T-helper 22 cell (primary cell): ENCODE data around the gene CALN1.
"Not testable (repeated sequence)": the region's sequence is repeated elsewhere in the genome, so short reads cannot be mapped to it uniquely, and the experiment has no call there.

Experiments used
- DNase-seq: peaks from one replicate; pipeline ENCODE4 v3.0.0-alpha.2; 2020; ENCODE audit warnings: low read depth

CALN1 gene

DNA sequence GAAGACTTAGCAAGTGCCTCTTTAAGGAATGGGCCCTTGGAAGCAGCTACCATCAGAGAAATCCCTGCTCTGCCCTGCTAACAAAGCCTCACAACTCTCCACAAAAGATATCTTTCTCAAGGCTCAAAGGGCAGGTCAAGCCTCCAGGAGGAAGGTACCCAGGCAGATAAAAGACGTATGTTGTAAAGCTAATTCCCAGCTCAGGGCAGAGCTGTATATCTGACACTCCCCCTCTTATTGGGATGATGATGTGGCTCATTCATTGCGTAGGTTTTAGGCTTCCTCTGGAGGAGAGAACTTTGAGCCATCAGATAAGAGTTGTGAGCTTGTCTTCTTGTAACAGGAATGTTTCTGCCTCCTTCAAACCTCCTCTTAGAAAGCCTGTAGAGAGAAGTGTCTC, 145.4 kb downstream of the CALN1 start:
- DNase-seq = no peak

DNA sequence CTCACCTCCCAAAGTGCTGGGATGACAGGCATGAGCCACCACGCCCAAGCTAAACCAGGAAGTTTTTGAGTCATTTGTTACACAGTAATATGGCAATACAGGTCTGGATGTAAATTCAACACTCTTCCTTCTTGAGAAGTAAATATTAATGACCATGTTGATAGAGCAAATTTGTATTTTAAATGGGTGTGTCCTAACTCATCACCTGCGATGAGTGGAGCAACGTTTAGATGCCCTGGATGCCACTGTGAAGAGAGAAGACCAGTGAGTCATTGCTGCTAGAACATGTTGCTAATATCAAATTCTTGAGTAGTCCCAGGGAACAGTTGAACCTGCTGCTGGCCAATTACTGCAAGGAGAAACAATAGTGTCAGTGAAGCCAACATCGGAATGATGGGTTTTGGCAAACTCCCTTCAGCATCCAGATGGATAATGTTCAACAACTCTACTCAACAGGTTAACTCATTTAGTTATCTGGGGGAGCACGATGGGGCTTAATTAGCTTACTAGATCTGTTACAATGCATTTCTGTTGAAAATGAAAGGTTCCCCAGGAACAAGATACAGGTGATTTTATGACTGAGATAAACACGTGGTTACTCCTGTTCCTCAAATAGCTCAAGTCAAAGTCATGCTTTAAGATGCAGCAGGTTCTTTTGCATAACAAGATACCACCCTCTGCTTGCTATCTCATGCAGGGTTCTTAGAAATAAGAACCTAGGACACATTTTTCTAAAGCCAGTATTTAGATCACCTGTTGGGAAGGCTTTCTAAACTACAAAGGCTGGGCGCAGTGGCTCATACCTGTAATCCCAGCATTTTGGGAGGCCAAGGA, 146.8 kb downstream of the CALN1 start:
- DNase-seq = no peak

DNA sequence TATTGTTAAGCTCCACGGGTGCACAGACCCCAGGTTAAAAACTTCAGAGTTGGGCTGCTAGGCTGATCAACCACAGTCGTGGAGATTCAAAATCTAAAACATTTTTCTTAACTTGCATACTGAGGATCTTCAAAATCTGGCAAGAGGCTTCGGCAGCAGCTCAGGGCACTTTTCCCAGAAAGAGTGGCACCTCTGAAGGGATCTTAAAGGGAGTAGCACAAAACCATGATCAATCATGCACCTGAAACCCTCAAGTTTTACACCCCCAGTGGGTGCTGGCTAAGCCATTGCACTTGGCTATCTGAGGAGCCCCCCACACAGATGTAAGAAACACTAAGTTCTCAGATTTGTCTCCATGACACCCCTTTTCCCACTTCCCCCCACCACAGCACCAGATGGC, 151.7 kb downstream of the CALN1 start:
- DNase-seq = no peak

DNA sequence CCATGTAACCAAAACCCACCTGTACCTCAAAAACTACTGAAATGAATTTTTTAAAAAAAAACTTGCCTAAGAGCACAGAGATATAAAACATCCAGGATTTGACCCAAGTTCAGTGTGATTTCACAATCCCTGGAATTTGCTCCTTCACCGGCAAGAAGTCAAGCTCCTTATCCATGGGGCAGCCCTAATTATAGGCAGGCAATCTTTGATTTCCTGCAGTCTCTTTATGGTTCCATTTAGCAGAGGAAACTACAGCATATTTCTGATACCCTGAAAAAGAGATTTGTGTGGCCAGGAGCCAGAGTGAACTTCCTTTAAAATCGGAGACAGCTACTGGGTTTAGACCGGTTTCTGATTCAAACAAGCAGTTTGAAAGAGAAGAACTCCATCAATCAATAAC, 154.1 kb downstream of the CALN1 start:
- DNase-seq = no peak

DNA sequence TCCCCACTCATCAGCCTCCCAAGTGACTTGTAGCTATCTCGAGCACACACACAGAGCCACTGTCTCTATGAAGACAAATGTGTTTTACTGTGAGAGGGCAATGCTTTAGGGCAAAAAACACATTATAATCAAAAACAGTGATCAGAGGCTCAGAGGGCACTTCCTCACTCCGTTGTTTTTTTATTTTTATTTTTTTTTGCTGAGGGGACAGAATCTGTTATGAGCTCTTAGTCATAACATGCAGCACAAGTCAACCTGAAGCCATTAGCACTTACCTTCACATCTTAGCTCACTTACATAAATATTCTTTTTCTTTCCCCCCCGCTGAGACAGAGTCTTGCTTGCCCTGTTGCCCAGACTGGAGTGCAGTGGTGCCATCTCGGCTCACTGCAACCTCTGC, 157.7 kb downstream of the CALN1 start:
- no peak for DNase-seq

DNA sequence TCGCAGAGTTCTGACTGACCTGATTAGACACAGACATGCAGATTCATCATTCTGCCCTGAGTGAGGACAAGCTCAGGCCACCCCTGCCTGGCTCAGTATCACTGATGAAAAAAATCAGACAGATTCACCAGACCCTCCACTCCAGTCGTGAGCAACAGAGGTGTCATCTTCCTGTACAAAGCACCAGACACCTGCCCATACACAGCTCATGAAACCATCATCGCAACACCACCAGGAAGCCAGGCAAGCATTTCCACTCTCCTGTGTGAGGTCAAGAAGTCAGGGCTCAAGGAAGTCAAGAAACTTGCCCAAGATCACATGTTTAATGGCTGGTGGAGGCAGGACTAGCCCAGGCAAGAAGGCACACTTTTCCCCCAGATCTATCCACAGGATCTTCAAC, 163.0 kb downstream of the CALN1 start:
- no peak for DNase-seq

DNA sequence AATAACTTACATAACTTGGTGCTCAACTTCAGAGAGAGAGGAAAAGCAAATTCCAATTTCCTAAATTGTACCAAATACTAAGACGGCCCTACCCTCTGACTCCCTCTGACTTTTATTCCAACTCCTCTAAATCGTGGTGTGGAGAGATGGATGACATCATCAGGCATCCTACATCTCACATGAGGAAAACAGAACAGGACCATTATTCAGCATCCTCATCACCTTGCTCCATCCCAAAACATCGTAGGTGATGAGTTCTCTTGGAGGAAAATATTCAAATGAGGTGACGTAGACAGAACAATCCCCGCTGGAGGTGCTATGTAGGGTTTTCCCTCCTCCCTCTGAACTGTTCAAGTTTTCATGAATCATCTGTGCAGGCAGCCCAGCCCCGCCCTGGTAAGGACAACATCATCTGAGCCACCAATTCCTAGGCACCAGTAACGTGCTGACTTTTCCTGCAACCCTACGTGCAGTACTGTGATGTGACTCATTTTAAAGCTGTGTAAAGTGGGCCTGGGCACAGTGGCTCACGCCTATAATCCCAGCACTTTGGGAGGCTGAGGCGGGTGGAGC, 167.2 kb downstream of the CALN1 start:
- DNase-seq = no peak

DNA sequence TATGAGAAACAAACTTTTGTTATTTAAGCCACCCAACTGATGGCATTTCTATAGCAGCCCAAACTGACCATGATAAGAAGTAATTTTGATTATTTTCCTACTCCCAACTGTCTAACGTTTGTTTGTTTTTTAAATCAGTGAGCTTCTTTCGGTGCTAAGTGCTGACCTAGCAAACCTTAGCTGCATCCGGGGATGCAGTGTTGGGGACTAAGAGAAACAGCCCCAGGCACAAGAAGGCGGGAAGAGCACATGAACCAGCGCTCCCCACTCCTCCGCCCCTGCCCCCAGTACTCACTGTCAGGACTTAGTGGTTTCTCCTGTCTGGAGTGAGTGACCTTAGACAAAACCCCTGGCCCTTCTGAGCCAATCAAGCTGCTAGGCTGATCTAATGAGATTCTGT, 168.8 kb downstream of the CALN1 start:
- no peak for DNase-seq

DNA sequence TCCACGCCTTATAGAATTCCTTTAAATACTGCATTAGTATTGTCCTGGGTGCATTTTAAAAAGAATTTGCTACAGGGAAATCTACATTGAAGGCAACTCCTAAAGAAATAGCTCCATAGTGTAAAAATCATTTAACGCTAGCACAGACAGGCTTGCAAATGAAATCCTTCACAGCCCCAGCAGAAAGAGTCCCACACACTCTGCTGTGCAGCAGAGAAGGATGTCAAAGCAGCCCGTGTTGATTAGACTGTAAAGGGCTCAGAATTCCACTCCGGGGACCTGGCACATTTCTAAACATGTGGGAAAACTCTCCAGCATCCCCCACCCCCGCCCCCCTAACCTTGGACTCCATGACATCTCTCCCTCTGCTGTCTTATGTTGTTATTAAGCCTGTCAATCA, 176.8 kb downstream of the CALN1 start:
- DNase-seq = no peak

DNA sequence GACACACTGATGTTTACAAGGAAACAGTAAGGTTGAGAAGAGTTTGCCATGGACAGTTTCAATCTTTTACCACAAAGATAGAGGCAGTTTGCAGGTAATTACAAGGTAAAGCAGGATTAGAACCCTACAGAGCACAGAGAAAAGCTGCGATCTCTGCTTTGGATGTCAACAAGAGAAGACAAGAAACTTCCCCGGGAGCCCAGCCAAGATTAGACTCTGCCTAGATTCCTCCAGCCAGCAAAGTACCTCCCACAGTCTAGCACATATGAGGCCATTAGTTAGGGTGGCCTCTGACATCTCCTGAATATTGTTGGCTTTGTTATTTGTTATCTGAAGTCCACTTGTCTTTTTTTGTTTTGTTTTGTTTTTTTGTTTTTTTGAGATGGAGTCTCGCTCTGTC, 178.1 kb downstream of the CALN1 start:
- no peak for DNase-seq

DNA sequence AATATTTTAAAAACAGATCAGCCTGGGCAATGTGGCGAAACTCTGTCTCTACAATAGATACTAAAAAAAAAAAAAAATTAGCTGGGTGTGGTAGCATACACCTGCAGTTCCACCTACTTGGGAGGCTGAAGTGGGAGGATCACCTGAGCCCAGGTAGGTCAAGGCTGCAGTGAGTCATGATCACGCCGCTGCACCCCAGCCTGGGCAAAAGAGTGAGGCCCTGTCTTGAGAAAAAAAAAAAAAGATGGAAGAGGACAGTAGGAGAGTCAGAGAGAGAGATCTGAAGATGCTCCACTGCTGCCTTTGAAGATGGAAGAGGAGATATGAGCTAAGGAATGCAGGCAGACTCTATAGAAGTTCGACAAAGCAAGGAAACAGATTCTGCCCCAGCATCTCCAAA, 181.9 kb downstream of the CALN1 start:
- DNase-seq = no peak

DNA sequence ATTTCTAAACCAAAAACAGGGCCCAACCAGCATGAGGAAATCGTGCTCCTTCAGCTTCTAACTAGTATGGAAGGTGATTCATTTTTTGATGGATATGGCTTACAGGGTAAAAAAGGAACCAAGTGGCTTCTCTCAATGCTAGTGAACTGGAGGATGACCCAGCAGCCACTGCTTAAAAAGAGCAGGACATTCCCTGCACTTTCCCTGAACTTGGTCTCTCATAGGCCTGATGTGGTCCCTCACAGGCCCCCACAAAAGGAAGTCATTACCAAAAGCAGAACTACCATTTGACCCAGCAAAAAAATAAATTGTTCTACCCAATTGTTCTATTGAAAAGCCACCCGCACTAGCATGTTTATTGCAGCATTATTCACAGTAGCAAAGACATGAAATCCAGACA, 188.8 kb downstream of the CALN1 start:
- no peak for DNase-seq

DNA sequence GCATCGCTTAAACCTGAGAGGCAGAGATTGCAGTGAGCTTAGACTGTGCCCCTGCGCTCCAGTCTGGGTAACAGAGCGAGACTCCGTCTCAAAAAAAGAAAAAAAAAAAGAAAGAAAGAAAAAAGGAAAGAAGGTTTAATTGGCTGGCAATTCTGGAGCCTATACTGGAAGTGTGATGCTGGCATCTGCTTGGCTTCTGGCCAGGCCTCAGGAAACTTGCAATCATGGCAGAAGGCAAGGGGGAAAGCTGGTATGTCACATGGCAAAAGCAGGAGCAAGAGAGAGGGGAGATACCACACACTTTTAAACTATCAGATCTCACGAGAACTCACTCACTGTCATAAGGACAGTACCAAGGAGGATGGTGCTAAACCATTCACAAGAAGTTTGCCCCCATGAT, 190.0 kb downstream of the CALN1 start:
- no peak for DNase-seq

DNA sequence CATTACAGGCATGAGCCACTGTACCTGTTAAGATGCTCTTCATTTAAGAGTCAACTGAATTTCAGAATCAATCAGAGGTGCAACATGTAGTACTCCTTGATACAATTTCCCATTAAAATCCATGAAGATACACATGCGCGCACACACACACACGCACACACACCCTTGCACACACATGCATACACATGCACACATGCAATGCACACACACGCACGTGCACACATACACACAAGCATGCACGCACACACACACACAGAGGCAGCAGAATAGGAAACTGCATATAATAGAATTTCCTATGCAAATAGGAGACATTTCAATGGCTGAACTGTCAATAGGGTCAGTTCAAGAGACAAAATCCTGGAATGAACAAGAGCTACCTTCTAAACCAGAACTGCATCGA, 192.6 kb downstream of the CALN1 start:
- no peak for DNase-seq

DNA sequence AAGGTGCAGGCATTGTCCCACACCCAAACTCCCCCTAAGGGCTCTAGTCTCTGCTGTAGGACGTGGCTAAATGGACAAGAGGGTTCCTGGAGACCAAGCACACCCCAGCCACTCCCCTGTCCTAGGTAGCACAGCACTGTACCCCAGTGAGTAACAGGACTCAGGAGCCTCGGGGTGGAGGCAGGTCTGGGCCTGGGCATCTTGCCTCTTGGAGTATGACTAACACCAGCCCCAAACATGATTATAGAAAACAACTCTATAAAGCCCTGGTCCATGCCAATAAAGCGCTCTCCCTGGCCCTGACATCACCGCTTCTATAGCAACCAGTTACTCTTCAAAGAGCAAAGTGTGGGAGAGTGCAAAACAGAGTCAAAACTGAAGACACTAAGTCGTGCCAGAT, 195.0 kb downstream of the CALN1 start:
- no peak for DNase-seq

DNA sequence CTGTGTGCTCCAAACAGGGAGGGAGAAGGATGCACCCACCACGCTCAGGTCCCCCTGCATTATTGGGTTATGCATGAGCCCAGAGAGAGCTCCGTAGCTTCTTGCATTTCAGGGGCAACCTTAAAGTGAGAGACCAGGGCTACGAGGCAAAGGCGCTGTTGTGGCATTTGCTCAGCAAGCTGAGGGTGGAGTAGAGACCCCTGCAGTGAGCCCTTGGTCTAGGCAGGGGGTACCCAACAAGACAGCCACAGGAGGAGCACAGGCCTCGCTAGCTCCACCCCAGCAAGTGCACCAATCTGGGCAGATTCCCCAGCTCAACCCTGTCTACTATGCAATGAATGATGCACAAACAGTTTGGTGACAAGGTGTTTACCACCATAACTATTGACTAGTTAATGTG, 198.4 kb downstream of the CALN1 start:
- DNase-seq = no peak

DNA sequence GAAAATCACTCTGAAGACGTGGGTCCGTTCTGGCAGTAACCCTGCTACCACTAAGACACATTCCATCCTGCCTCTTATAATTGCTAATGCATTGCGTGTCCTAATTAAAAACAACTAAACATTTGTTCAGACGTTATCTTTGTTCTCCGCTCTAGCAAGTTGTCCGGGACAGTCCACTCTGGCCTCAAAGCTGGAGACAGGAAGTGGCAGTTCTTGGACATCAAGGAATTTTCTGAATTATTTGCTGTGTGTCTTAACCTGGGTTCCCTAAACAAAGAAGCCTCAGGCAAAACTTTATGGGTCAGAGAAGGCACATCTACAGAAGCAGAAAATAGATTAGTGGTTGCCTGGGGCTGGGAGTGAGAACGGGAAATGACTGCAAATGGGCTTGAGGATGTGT, 199.1 kb downstream of the CALN1 start:
- no peak for DNase-seq

DNA sequence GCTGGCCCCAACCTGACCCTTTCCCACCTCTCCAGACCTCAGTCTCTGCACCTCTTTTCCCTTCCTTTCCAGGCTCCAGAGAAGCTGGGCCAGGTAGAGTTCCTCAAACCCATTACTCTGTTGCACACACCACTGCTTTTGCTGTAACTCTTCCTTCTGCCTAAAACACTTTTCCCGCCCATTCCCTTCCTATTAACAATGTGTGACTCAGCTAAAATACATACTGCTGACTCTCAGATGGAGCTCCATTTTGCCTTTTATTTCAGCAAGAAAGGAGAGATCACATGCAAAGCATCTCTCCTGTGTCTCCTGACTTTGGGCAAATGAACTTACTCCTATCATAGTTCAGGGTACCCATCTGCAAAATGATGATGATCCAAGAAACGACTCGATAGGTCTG, 201.0 kb downstream of the CALN1 start:
- no peak for DNase-seq

DNA sequence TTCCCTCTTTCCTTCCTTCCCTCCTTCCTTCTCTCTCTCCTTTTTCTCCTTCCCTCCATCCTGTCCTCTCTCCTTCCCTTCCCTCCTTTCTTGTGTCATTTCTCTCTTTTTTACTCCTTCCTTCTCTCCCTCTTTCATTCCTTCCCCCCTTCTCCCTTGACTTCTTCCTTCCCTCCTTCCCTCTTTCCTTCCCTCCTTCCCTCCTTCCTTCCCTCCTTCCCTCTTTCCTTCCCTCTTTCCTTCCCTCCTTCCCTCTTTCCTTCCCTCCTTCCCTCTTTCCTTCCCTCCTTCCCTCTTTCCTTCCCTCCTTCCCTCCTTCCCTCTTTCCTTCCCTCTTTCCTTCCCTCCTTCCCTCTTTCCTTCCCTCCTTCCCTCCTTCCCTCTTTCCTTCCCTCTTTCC, 203.1 kb downstream of the CALN1 start:
- DNase-seq = not testable (repeated sequence)

DNA sequence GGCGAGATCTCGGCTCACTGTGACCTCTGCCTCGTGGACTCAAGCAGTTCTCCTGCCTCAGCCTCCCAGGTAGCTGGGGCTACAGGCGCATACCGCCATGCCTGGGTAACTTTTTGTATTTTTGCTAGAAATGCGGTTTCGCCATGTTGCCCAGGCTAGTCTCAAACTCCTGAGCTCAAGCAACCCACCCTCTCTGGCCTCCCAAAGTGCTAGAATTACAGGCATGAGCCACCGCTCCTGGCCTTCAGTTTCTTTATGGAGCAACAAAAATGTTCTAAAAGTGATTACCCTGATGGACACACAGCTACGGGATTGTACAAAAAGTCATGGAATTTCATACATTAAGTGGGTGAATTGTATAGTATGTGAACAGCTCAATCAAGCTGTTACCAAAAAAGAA, 216.0 kb downstream of the CALN1 start:
- no peak for DNase-seq

DNA sequence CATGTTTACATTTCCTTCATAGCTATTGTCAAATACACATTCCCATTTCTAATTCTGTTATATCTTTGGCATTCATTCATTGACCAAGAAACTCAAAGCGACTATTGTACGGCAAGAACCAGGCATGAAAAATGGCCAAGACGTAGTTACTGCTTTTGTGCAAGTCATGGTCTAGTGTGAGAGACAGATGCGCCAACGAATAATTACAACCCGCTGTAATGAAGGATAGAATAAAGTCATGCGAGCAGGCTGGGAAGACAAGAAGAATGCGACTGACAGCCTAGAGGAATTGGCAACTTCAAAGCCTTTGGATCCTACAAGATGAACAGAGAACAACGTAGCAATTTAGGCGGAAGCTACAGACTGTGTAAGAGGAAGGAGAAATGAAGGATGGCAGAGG, 221.2 kb downstream of the CALN1 start:
- no peak for DNase-seq

DNA sequence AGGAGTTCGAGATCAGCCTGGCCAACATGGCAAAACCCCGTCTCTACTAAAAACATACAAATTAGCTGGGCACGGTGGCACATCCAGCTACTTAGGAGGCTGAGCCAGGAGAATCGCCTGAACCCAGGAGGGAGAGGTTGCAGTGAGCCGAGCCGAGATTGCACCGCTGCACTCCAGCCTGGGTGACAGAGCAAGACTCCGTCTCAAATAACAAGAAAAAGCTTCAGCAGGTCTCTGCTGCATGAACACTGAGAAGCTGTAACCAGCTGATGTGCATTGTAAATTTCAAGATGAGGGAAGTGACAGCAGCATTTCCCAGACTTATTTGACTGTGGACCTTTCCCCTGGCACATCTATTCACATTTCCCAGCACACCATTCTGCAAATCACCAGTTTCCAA, 222.0 kb downstream of the CALN1 start:
- DNase-seq = no peak

DNA sequence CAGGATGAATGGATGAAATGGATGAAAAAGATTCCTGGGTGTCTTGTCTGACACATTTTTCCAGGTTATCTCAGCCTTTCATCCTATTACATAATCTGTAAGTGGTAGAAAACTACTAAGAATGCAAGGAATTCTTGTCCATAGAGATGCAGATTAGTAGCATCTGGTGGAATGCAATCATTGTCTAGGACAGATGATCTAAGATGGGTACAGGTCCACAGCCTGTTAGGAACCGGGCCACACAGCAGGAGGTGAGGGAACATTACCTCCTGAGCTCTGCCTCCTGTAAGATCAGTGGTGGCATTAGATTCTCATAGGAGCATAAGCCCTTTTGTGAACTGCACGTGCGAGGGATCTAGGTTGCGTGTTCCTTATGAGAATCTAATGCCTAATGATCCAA, 225.0 kb downstream of the CALN1 start:
- no peak for DNase-seq

DNA sequence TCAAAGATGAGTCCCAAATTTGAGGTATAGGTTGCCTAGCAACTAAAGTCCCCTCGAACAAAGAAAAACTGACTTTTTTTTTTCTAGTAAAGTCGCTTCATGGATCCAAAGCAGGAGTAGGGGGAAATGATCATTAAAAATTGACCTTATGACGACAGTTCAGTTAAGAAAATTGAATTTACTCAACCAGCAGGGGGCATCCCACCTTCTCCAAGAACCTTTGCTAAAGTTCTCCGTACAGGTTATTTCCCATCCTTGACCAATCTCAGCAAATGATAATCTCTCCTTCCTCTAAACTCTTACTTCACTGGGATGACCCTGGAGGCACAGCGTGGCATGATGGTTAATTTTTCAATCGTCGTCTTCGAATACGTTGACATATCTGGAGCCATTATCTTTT, 228.3 kb downstream of the CALN1 start:
- DNase-seq = no peak
